Measurements from ENCODE around the gene ISOC1.

ISOC1 gene

DNA sequence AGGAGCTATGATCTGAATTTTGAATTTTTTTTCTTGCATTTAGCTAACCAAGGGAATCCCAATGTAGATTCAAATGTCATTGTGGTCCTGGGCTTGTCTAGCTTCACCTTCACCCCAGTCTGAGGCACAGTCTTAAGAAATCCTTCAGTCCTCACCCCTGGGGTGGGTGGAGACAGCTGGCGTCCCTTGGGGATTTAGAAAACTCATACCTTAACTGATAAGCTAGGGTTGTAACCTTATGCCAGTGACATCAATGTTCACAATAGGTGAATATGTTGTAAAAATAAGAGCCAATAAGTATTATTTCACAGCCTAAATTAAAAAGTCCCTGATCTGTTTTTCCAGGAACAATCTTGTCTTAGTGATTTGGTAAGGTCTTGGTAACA lies 4.6 kb downstream of the ISOC1 start:
- TF ChIP-seq, protein P1, sequence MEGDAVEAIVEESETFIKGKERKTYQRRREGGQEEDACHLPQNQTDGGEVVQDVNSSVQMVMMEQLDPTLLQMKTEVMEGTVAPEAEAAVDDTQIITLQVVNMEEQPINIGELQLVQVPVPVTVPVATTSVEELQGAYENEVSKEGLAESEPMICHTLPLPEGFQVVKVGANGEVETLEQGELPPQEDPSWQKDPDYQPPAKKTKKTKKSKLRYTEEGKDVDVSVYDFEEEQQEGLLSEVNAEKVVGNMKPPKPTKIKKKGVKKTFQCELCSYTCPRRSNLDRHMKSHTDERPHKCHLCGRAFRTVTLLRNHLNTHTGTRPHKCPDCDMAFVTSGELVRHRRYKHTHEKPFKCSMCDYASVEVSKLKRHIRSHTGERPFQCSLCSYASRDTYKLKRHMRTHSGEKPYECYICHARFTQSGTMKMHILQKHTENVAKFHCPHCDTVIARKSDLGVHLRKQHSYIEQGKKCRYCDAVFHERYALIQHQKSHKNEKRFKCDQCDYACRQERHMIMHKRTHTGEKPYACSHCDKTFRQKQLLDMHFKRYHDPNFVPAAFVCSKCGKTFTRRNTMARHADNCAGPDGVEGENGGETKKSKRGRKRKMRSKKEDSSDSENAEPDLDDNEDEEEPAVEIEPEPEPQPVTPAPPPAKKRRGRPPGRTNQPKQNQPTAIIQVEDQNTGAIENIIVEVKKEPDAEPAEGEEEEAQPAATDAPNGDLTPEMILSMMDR (IDR thresholded peaks at IDR 0.05; ENCODE audit: low read depth, low read length, missing control alignments): no peak
- no peak overlapping the region for H3K4me3 ChIP-seq (replicated peaks; ENCODE audit: low read depth, low read length)
- no peak for DNase-seq (ENCODE audit: extremely low read depth, low read depth)

DNA sequence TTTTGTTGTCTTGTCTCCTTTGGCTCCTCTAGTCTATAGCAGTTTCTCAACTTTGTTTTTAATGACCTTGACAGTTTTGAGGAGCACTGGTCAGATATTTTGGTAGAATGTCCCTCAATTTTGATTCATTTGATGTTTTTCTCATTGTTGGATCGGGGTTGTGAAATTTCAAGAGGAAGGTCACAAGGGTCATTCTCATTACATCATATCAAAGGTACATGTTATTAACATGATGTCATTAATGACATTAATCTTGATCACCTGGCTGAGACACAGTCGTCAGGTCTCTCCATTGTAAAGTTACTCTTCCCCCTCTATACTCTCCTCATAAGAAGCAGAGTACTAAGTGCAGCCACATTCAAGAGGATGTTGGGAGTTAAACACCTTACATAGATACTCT lies 7.2 kb downstream of the ISOC1 start:
- TF ChIP-seq, protein P1 (IDR thresholded peaks at IDR 0.05; ENCODE audit: low read depth, low read length, missing control alignments): no peak
- no peak for DNase-seq (ENCODE audit: extremely low read depth, low read depth)
- H3K4me3 ChIP-seq (replicated peaks; ENCODE audit: low read depth, low read length): no peak overlapping the region

DNA sequence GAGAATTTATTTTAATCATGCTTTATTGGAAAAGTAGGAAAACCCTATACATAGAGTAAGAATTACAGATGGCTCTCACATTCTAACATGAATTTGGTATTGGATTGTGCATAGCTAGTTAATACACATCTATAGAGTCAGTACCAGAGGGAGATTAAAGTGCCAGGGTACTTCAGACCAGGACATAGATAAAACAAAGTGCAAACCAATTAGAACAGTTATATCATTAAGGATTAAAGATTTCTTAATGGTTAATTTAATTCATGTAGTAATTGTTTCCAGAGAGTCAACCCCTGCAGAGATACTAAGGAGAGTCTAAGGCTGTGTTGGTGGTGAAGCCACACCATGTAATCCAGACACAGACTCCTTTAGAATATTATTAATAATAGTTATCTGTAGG lies 8.8 kb downstream of the ISOC1 start:
- DNase-seq (ENCODE audit: extremely low read depth, low read depth): no peak
- TF ChIP-seq, protein P1 (IDR thresholded peaks at IDR 0.05; ENCODE audit: low read depth, low read length, missing control alignments): no peak
- H3K4me3 ChIP-seq (replicated peaks; ENCODE audit: low read depth, low read length): no peak overlapping the region

DNA sequence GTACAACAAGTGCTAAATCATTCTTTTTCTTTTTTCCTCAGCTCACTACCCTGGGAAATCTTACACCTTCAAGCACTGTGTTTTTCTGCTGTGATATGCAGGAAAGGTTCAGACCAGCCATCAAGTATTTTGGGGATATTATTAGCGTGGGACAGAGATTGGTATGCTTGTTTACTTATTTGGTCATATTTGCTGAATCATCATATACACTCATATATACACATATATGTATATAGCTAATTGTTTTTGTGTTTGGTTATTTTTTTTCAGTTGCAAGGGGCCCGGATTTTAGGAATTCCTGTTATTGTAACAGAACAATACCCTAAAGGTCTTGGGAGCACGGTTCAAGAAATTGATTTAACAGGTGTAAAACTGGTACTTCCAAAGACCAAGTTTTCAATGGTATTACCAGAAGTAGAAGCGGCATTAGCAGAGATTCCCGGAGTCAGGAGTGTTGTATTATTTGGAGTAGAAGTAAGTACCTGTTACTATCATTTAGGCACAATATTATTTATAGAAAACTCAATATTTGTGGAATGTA lies 10.4 kb downstream of the ISOC1 start:
- TF ChIP-seq, protein P1 (IDR thresholded peaks at IDR 0.05; ENCODE audit: low read depth, low read length, missing control alignments): no peak
- no peak for DNase-seq (ENCODE audit: extremely low read depth, low read depth)
- H3K4me3 ChIP-seq (replicated peaks; ENCODE audit: low read depth, low read length): no peak overlapping the region

DNA sequence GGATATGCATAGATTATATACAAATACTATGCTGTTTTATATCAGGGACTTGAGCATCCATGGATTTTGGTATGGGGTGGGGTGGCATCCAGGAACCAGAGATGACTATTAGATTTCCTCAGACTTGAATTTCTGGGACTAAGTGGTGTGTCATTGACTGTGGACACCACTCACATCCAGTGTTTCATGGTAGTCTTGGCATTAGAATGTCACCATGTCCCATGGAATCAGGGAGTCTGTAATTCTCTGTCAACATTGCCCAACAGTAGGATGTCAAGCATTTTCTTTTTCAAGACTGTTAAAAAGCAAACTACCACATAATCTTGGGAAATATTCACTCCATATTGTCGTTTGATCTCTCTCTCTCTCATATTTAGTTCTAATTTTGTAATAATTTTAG lies 13.1 kb downstream of the ISOC1 start:
- H3K4me3 ChIP-seq (replicated peaks; ENCODE audit: low read depth, low read length): no peak overlapping the region
- TF ChIP-seq, protein P1 (IDR thresholded peaks at IDR 0.05; ENCODE audit: low read depth, low read length, missing control alignments): no peak
- DNase-seq (ENCODE audit: extremely low read depth, low read depth): no peak

DNA sequence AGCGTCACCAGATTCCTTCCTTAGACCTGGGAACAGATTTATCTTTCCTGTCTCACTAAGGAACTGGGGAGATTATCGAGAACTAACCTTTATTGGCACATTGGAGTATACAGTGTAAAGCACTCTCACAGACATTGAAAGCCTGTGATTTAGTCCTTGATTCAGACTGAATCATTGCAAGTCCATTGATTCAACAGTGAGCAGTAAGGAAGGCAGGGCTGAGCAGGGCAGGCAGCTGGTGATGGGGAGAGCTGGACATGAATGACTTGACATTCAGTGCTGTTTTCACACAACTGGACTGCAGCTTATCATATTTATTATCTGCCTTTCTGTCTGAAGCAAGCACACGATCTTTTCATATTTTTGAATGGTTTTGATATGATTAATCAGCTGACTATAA lies 16.2 kb downstream of the ISOC1 start:
- TF ChIP-seq, protein P1 (IDR thresholded peaks at IDR 0.05; ENCODE audit: low read depth, low read length, missing control alignments): no peak
- no peak overlapping the region for H3K4me3 ChIP-seq (replicated peaks; ENCODE audit: low read depth, low read length)
- DNase-seq (ENCODE audit: extremely low read depth, low read depth): no peak

DNA sequence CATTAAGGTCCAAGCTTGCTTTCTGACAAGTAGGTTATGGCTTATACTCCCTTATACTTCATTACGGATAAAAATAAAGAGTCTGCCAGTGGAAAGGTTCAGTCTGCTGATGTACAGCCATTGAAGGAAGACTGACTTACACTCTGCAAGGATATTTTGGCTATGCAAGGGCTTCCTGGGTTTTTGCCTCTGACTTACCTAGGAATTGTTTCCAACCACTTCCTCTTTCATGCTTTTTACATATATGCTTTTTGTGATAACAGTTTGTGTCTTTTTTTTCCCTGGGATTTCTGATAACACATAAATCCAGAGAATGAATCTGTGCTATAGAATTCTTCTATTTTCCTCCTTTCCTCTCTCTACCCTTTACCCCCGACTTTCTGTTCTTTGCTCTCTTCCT lies 16.8 kb downstream of the ISOC1 start:
- TF ChIP-seq, protein P1 (IDR thresholded peaks at IDR 0.05; ENCODE audit: low read depth, low read length, missing control alignments): no peak
- H3K4me3 ChIP-seq (replicated peaks; ENCODE audit: low read depth, low read length): no peak overlapping the region
- no peak for DNase-seq (ENCODE audit: extremely low read depth, low read depth)

All from HFF-Myc (cell line).